ENCODE measurements around the gene ZNF200.
"Not testable (repeated sequence)": the region's sequence is repeated elsewhere in the genome, so short reads cannot be mapped to it uniquely, and the experiment has no call there.

Gene ZNF200, protein sequence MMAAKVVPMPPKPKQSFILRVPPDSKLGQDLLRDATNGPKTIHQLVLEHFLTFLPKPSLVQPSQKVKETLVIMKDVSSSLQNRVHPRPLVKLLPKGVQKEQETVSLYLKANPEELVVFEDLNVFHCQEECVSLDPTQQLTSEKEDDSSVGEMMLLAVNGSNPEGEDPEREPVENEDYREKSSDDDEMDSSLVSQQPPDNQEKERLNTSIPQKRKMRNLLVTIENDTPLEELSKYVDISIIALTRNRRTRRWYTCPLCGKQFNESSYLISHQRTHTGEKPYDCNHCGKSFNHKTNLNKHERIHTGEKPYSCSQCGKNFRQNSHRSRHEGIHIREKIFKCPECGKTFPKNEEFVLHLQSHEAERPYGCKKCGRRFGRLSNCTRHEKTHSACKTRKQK

DNA sequence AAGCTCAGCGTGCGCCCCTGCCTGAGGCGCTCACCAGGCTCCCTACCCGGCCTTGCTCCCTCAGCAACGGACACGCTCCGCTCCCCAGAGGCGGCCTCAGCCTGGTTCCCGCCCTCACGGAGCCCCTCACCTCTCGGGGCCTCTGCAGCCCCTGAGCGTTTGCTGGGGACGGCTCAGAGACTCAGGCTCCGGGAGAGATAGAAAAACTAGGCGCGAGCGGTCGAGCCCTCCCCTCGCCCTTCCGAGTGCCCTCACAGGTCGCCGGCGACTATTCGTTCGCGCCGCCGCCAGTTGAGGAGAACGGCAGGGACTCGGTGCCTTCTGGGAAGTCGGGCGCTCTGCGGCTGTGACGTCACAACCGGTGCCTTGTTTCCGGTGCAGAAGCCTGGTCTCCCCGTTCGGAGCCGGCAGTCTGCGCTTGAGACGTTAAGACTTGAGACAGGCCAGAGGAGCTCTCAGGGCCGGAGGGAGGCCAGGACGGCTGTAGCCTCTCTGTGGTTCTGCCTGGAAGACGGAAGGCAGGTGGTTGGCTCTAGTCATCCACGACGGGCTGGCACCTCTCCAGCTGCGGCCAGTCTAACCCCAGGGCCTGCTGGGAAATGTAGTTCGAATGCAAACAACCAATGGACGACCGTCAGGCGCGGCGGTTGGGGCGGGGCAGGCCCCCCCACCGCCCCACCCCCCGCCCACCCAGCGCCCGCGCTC, at the start of gene ZNF200:
Gene ZNF200, minus strand, starts transcription at position 302 of the 705 bp plus-strand sequence. CDS start 1,403 bp downstream, outside the sequence.
- DNase-seq, result peak; percentile 91

DNA sequence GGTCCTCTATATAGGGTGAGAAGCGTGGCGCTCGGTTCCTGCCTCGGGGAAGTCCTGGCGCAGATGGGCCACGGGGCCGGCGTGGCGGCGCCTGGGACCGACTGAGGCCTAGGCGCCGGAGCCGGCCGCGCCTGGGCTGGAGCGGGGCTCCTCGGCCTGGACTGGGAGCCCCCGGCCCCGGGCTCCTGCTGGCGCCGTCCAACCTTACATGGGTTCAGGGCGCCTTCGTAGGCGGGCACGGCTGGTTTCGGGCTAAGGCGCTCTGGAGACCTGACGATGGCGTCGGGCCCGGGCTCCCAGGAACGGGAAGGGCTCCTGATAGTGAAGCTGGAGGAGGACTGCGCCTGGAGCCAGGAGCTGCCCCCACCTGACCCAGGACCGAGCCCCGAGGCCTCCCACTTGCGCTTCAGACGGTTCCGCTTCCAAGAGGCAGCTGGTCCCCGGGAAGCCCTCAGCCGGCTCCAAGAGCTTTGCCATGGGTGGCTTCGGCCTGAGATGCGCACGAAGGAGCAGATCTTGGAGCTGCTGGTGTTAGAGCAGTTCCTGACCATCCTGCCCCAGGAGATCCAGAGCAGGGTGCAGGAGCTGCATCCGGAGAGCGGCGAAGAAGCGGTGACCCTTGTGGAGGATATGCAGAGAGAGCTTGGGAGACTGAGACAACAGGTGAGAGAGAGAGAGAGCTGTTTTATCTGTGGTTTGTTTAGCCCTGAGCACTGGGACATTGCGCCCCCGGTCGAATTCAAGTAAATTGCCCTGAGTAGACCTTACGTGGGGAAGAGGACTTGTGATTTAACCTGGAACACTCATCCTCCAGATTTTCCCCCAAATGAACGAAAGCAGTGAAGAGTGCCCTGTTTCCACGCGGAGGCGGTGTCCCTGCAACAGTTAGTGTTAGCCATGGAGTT, 48.8 kb upstream of the ZNF200 start:
- DNase-seq, result no peak

DNA sequence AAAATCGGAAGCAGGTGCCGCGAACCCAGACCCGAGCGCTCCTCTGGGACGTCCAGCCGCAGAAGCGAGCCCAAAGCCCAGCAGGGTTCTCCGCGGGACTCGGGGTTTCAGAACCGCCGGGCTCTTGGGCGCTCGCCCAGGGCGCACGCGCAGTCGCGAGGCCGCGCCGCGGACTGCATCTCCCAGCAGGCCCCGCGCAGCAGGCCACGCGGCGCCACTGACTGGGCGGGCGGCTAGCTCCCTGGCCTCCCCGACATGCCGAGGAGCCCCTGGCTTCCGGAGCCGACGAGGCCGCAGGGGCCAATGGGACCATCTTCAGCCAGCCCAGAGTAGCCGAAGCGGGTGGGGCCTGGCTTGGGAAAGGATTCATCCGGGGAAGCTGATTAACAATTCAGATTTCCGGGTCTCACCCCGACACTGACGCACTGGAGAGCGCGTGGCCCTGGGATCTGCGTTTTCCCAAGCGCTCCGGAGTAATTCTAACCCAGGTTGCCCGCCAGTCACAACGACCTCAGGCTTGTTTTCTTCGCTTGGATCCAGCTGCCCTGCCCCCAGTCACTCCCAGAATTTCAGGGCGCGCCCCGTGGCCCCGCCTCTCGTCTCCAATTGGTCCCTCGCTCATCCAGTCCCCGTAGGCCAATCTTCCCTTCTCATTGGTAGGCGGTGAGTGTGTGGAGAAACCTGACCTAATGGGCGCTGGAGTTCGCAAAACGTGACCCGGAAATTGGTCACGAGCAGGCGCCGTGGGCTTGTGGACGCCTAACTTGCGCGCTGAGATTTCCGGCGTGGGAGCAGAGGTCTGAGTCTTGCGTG, 48.0 kb upstream of the ZNF200 start, which contains the start of gene ZNF263:
Gene ZNF263, plus strand, starts transcription at position 762 of the 813 bp plus-strand sequence. CDS start 328 bp downstream, outside the sequence.
- peak; percentile 98 for DNase-seq

DNA sequence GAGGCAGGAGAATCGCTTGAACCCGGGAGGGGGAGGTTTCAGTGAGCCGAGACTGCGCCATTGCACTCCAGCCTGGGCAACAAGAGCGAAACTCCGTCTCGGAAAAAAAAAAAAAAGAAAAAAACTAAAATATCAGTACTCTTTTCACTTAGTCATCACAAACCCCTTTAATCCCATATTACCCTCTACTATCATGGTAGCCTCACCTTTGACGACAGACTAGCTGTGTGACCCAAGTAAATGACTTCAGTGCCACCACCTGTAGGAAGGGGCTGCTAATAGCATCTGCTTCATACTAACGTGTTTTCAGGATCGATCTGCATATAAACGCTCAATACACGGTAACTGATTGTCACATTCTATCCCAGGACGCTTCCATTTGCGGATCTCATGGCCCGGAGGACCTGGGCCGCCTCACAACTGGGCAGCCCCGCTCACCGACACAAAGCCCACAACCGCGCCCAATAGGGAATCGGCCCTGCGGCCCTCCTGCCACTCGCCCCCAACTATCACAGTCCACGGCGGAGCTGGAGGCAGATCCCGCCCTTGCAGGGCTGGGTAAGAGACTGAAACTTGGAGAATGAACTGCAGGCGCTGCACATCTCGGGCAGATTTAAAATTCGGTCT, 47.3 kb upstream of the ZNF200 start:
- DNase-seq, result no peak

DNA sequence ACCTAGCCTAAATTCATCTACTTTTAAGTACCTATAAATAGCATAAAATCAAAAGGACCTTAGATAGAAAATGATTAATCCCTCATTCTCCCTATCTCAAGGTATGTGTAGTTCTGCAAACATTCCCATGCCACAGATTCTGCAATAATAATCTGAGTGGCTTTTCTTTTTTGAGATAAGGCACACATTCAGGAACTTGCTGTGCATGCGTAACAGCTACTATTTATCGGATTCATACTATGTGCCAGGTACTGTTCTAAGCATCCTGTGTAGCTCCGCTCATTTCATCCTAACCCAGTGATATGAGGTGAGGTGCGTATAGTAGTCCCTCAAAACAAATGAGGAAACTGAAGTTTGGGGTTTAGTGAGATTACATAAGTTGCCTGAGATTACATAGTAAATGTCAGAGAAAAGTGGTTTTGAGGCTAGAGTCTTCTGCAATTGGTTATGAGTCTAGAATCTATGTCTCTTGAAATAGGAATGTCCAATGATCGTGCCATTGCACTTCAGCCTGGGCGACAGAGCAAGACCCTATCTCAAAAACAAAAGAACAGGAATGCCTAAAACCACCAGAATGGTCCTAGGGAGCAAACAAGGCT, 46.4 kb upstream of the ZNF200 start:
- DNase-seq, result no peak

DNA sequence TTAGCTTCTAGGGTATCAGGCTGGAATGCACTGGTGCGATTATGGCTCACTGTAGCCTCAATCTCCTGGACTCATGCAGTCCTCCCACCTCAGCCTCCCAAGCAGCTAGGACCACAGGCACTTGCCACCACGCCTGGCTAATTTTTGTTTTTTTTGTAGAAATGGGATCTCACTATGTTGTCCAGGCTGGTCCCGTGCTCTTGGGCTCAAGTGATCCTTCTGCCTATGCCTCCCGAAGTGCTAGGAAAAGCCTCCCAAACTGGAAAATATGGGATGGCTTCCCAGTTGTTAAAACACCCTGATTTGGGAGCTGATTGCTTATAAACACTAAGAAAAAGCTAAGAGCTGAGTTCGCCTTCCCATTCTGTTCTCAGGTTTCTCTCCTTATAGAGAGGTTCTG, 41.7 kb upstream of the ZNF200 start:
- DNase-seq, result no peak

DNA sequence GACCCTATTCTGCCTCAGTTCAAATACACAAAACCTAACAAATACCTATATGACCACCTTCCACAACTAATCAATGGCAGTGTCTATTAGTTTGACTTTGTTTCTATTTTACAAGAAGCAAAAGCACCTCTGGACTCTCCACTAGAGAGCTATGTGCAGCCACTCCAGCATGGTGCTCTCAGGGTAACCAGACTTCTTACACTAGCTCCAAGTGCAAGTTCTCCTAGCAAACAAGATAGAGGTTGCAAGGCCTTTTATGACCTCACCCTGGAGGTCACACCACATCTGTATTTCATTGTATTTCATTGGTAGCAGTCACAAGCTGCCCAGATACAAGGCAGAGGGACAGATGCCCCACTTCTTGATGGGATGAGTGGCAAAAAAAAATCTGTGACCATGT, 40.0 kb upstream of the ZNF200 start:
- no peak for DNase-seq

DNA sequence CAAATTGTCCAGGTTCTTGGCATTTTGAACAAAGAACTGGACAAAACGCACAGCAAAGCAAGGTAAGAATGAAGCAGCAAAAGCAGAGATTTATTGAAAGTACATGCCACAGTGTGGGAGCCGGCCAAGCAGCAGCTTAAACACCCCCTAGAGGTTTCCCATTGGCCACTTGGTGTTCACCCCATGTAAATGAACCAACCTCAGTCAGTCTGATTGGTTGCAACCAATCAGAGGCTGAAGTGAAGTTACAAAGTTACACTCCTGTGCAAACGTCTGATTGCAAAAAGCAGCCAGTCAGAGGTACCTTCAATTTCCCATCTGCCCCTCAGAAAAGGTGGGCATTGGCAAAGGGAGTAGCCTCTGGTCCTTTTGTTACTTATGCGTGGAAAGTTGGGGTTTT, 39.5 kb upstream of the ZNF200 start:
- DNase-seq, result peak; percentile 82

DNA sequence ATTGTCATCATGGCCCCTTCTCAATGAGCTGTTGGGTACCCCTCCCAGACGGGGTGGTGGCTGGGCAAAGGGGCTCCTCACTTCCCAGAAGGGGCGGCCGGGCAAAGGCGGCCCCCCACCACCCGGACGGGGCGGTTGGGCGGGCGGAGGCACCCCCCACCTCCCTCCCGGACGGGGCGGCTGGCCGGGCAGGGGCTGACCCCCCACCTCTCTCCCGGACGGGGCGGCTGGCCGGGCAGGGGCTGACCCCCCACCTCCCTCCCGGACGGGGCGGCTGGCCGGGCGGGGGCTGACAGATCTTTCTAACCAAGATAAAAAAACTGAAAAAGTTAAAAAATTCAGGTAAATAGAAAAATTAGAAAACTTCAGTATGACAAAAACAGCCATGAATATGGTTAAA, 36.3 kb upstream of the ZNF200 start:
- DNase-seq, result not testable (repeated sequence)

DNA sequence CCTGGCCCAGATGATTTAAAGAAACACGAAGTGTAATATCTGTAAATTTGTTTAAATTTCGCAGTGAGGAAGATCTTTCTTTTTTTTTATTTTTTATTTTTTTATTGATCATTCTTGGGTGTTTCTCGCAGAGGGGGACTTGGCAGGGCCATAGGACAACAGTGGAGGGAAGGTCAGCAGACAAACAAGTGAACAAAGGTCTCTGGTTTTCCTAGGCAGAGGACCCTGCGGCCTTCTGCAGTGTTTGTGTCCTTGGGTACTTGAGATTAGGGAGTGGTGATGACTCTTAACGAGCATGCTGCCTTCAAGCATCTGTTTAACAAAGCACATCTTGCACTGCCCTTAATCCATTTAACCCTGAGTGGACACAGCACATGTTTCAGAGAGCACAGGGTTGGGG, 35.8 kb upstream of the ZNF200 start:
- not testable (repeated sequence) for DNase-seq

DNA sequence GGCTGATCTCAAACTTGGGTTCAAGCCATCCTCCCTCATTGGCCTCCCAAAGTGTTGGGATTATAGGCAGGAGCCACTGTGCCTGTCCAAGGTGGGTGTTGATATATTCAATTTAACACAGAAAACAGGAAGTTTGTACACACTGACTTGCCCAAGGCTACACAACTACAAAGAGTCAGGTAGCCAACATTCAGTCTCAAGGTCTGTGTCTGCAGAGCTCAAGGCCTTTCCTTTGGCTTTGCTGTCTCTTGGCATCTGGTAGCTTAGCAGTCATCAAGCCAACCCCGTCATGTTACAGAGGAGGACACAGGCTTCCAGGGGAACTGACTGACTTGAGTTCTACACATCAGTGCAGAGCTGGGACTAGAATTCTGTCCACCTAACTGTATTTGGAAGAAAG, 33.3 kb upstream of the ZNF200 start:
- no peak for DNase-seq

DNA sequence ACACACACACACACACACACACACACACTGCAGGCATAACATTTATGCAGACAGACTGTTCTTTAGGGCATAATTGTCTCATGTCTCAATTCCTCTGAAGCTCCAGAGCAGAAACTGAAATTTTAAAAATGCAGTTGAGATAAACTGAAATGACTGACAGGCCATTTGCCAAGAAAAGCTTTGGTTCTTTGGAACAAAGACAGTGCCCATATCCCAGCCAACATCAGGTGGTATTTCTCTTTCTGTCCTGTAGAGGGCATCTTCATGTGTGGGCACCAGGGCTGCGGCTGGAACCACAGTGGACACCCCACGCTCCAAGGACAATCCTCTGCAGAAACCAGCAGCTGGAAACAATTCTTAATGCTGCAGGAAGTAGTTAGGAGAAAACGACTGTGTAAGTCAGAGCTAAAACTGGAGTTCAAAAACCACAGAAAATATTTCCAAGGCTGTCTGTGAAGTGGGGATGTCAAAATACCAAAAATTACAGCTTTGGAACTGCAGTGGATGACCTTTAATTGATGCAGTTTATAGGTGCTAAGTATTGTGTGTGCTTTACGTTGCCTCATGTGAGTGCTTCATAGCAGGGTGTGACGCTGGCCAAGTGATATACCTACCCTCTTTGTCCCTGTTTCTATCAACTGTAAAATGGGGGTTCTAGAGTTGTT, 32.0 kb upstream of the ZNF200 start:
- peak; percentile 71 for DNase-seq

DNA sequence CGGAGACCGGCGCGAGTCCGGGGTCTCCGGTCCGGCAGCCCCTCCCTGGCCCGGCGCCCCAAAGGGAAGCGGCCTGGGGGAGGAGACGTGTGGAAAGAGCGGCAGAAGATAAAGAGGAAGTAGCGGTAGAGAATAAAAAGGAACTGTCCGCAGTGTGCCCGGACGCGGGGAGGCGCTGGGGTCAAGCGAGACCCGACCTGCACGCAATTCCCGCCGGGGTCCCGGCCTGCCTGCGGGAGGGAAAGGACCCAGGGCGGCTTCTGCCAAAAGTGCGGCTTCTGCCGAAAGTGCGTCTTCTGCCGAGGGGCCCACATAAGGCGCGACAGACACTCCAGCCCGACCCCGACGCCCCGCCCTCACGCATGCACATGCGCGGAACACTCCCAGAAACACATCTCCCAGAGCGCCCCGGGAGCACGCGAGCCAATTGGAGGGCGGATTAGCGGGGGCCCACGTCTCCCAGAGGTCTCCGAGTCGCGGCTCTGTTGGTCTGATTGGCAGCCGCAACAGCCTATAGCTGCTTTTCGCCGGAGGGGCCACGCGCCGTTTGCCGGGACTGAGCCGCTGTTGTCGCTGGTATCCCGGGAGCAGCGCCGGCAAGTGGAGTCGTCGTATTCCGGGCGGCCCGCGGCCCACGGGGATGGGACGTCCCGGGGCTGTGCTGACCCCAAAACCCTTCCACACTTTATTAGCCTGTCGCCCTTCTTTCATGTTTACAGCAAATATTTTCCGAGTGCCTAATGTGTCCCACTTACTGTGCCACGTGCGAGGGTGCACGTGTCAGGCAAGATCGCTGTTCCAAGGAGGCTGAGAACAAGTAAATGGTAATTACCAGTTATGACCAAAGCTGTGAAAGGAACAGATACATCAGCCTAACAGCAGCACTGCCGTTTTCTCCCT, 29.4 kb upstream of the ZNF200 start:
- peak; percentile 90 for DNase-seq

DNA sequence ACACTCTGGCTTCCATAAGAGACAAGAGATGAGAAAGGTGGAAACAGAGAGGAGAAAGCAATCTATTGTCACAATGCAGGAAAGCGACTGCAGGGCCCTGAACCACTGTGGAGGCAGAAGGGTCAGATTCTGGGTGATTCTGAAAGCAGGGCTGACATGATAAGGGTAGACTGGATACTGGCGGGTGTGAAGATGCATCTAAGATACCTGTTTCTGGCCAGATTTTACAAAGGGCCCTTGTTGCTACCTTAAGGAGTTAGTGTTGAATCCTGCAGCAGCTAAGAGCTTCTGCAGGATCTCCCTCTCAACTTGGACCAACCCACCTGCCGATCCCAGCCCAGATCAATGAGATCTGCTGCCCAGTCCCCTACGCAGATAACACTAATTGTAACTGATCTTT, 27.6 kb upstream of the ZNF200 start:
- DNase-seq, result no peak

DNA sequence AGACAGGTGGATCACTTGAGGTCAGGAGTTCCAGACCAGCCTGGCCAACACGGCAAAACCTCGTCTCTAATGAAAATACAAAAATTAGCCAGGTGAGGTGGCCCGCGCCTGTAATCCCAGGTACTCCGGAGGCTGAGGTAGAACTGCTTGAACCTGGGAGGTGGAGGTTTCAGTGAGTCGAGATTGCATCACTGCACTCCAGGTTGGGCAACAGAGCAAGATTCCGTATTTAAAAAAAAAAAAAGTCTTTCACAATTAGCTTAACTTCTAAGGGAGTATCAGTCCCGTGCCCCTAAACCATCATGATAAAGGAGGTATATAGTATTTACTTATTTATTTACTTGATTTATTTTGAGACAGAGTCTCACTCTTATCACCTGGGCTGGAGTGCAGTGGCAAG, 24.9 kb upstream of the ZNF200 start:
- no peak for DNase-seq

DNA sequence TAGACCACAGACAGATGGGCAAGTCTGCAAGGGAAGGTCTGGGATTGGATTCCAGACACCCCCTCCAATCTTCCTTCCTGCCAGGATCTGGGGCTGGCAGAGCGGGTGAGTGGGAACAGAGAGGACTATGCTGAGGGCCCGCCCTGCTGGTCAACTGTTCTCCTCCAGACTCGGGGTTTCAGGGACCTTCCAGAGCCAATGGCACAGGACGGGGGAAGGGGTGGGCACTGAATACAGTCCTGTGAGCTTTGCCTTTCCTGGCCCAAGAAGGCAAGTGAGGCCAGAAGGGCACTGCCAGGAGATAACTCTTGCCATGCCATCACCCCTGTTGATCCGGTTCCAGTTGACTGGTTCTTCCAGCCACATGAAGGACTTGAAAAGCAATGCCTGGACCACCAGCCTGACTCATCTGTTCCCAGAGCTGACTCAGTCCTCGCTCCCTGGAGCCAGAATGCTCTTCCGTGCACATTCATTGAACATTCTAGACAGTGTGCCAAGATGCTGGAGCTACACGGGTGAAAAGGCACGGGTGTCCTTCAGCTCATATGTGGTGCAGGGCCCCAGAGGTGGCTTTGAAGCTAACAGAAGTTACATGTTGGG, 22.0 kb upstream of the ZNF200 start:
- peak; percentile 22 for DNase-seq

DNA sequence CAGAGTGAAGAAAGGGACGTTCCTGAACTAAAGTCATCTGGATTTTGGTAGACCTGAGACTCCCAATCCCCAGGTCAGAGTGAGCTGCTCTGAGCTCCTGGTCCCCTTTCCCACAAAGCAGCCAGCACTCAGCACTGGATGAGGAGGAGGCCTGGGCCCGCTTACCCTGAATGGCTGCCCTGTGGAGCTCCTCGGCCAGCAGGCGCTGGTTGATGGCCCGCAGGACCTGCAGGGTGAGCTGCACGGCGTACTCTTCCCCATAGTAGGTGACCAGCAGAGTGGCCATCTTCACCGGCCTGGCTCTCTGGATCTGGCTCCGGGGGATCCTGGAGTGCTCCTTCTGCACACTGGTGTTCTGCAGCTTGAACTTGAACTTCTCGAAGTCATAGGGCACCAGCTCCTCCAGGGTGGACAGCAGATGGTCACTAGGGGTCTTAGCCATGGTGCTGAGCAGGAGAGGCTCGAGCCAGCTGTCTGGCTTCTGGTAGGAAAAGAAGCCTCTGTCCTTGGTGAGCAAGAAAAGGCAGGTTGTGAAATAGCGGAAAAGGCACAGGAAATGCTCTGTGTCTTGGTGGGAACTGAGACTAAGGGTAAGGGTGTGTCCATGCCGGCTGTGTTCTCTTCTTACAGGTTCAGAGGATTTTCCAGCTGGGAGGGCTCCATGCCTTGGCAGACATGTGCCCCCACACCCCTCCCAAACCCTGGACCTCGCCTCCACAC, 21.3 kb upstream of the ZNF200 start, which contains the start of gene MEFV:
Gene MEFV, minus strand, starts transcription at position 488 of the 720 bp plus-strand sequence. Its CDS starts 46 bp downstream, at position 442.
- DNase-seq, result peak; percentile 37

DNA sequence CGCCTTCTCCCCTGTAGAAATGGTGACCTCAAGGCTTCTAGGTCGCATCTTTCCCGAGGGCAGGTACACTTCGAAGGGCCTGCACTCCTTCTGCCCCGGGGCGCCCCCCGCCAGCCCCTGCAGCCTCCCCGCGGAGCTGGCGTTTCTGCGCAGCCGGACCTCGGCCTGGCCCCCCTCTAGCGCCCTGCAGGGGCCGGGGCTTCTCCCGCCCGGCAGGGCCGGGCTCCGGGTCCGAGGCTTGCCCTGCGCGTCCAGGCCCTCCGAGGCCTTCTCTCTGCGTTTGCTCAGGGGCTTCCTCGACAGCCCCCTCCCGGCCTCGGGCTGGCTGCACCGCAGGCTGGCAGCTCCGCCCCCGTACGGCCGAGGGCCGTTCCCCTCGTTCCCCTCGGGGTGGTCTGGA, 19.4 kb upstream of the ZNF200 start:
- DNase-seq, result no peak

All from NCI-H226 (cell line).